IMR-90 (cell line): ENCODE measurements around the gene PGA5. TPM values are rescaled to one million over a fixed set of nuclear protein-coding genes. Genes with fewer than 3 reads are reported as not detected.

Experiments used
- ATAC-seq: fragments of 200-7000 bp; cut with Tn5 transposase; 2 replicates; pipeline ENCODE4 v1.9.1; 2020; ENCODE audit warnings: low read depth, mild to moderate bottlenecking, moderate library complexity
- BruUV-seq: library from RNA; stranded (reverse); fragments of 400-500 nt; replicated peaks from 2 replicates; lab custom pipeline; 2021; lab: Mats Ljungman, UMichigan
- CTCF ChIA-PET: fragments of 300-600 bp; formaldehyde crosslinking; extraction: SDS; loops from one replicate; lab custom pipeline; 2021; ENCODE audit warnings: antibody characterized with exemption; lab: Yijun Ruan, JAX
- POLR2A ChIA-PET: fragments of 300-600 bp; sonication (Branson Sonifier 250); formaldehyde crosslinking; loops from one replicate; lab custom pipeline; 2022; ENCODE audit warnings: antibody characterized with exemption; ENCODE audit not compliant: unreplicated experiment; lab: Charles Lee
- DNase-seq: peaks from one replicate; pipeline ENCODE4 v3.0.0; 2013
- H2AFZ ChIP-seq: replicated peaks from 2 replicates; pipeline ENCODE3; 2013; ENCODE audit warnings: low read length, mild to moderate bottlenecking; ENCODE audit not compliant: poor library complexity
- H2AK5ac ChIP-seq: 2 replicates; pipeline ENCODE4 v1.6.1; 2013; ENCODE audit warnings: low read depth, low read length, inconsistent platforms
- H2AK9ac ChIP-seq: replicated peaks from 2 replicates; pipeline ENCODE3; 2013; ENCODE audit warnings: mild to moderate bottlenecking, low read depth, low read length, moderate library complexity; ENCODE audit not compliant: poor library complexity
- H2BK120ac ChIP-seq: 2 replicates; pipeline ENCODE4 v1.6.1; 2013; ENCODE audit warnings: low read depth, low read length, inconsistent platforms
- H2BK15ac ChIP-seq: 3 replicates; pipeline ENCODE4 v1.6.1; 2013; ENCODE audit warnings: low read depth, low read length, inconsistent platforms
- H2BK20ac ChIP-seq: 2 replicates; pipeline ENCODE4 v1.6.1; 2013; ENCODE audit warnings: low read depth, mild to moderate bottlenecking, inconsistent platforms, low read length, moderate library complexity
- H2BK5ac ChIP-seq: 2 replicates; pipeline ENCODE4 v1.6.1; 2013; ENCODE audit warnings: mild to moderate bottlenecking, low read depth, low read length, inconsistent platforms; ENCODE audit not compliant: poor library complexity, severe bottlenecking
- H3K14ac ChIP-seq: replicated peaks from 2 replicates; pipeline ENCODE4 v1.6.1; 2013; ENCODE audit warnings: low read depth, low read length, inconsistent platforms
- H3K18ac ChIP-seq: 2 replicates; pipeline ENCODE4 v1.6.1; 2013; ENCODE audit warnings: low read depth, low read length, control low read depth
- H3K23ac ChIP-seq: 2 replicates; pipeline ENCODE4 v1.6.1; 2013; ENCODE audit warnings: low read depth, low read length, inconsistent platforms
- H3K27ac ChIP-seq: 2 replicates; pipeline ENCODE4 v1.5.1; 2013; ENCODE audit warnings: mild to moderate bottlenecking, control low read depth, low read length; ENCODE audit not compliant: insufficient read depth
- H3K27me3 ChIP-seq: 2 replicates; pipeline ENCODE4 v1.6.1; 2013; ENCODE audit warnings: low read length; ENCODE audit not compliant: control insufficient read depth, insufficient read depth
- H3K36me3 ChIP-seq: 2 replicates; pipeline ENCODE4 v1.6.1; 2013; ENCODE audit warnings: low read length, mixed read lengths; ENCODE audit not compliant: control insufficient read depth, insufficient read depth
- H3K4ac ChIP-seq: 2 replicates; pipeline ENCODE4 v1.6.1; 2013; ENCODE audit warnings: low read depth, low read length, inconsistent platforms
- H3K4me1 ChIP-seq: 2 replicates; pipeline ENCODE4 v1.6.1; 2013; ENCODE audit warnings: low read length, mixed read lengths; ENCODE audit not compliant: control insufficient read depth, insufficient read depth
- H3K4me2 ChIP-seq: 2 replicates; pipeline ENCODE4 v1.6.1; 2013; ENCODE audit warnings: low read depth, mild to moderate bottlenecking, control low read depth, low read length, moderate library complexity
- H3K4me3 ChIP-seq: 2 replicates; pipeline ENCODE4 v1.5.1; 2013; ENCODE audit warnings: low read depth, mild to moderate bottlenecking, control low read depth, low read length, moderate library complexity; ENCODE audit not compliant: insufficient read depth
- H3K56ac ChIP-seq: 2 replicates; pipeline ENCODE4 v1.6.1; 2013; ENCODE audit warnings: low read length, inconsistent platforms; ENCODE audit not compliant: insufficient read depth; ENCODE audit errors: extremely low read depth
- H3K79me1 ChIP-seq, 2 experiments: 2 replicates each; pipeline ENCODE4 v1.6.1; 2013; ENCODE audit warnings: low read length in 2 of 2, inconsistent platforms in 1 of 2, low read depth in 1 of 2
- H3K9ac ChIP-seq: 2 replicates; pipeline ENCODE4 v1.6.1; 2013; ENCODE audit warnings: low read depth, low read length, control low read depth
- H3K9me1 ChIP-seq: 2 replicates; pipeline ENCODE4 v1.6.1; 2013; ENCODE audit warnings: low read length, inconsistent platforms; ENCODE audit not compliant: insufficient read depth
- H3K9me3 ChIP-seq: 2 replicates; pipeline ENCODE4 v1.6.1; 2013; ENCODE audit warnings: low read length; ENCODE audit not compliant: control insufficient read depth, insufficient read depth
- H4K20me1 ChIP-seq: 2 replicates; pipeline ENCODE4 v1.6.1; 2013; ENCODE audit warnings: low read length, inconsistent platforms; ENCODE audit not compliant: insufficient read depth
- H4K5ac ChIP-seq: 2 replicates; pipeline ENCODE4 v1.6.1; 2013; ENCODE audit warnings: mild to moderate bottlenecking, low read depth, low read length, control low read depth
- H4K8ac ChIP-seq, 2 experiments: 2 replicates each; pipeline ENCODE4 v1.6.1; 2013; ENCODE audit warnings: low read depth in 2 of 2, low read length in 2 of 2, control low read depth in 1 of 2, inconsistent platforms in 1 of 2
- H4K91ac ChIP-seq: 2 replicates; pipeline ENCODE4 v1.6.1; 2013; ENCODE audit warnings: low read depth, low read length, inconsistent platforms; ENCODE audit not compliant: insufficient read depth
- BHLHE40 ChIP-seq: fragments of 150-350 bp; IDR thresholded peaks from 2 replicates; pipeline ENCODE4 v1.6.1; 2016; ENCODE audit warnings: mild to moderate bottlenecking, low read depth, low read length
- CHD1 ChIP-seq: IDR thresholded peaks from 2 replicates; pipeline ENCODE4 v1.6.1; 2012; ENCODE audit warnings: low read depth, low read length, improper control_type of control experiment
- FOS ChIP-seq: fragments of 150-350 bp; IDR thresholded peaks from 2 replicates; pipeline ENCODE4 v1.6.1; 2016; ENCODE audit warnings: low read depth, low read length
- MAZ ChIP-seq: IDR thresholded peaks from 2 replicates; pipeline ENCODE4 v1.6.1; 2012; ENCODE audit warnings: low read depth, mild to moderate bottlenecking, low read length, improper control_type of control experiment, moderate library complexity, borderline replicate concordance
- MXI1 ChIP-seq: IDR thresholded peaks from 2 replicates; pipeline ENCODE4 v1.6.1; 2012; ENCODE audit warnings: low read depth, mild to moderate bottlenecking, low read length, moderate library complexity, borderline replicate concordance
- NFE2L2 ChIP-seq: fragments of 150-350 bp; IDR thresholded peaks from 2 replicates; pipeline ENCODE4 v1.6.1; 2016; ENCODE audit warnings: low read depth, mild to moderate bottlenecking, low read length
- RAD21 ChIP-seq: IDR thresholded peaks from 2 replicates; pipeline ENCODE4 v1.6.1; 2012; ENCODE audit warnings: low read length, improper control_type of control experiment
- RFX5 ChIP-seq: IDR thresholded peaks from 2 replicates; pipeline ENCODE4 v1.8.0; 2012; ENCODE audit warnings: low read depth, mild to moderate bottlenecking, low read length, moderate library complexity
- USF2 ChIP-seq: fragments of 150-350 bp; IDR thresholded peaks from 2 replicates; pipeline ENCODE4 v1.6.1; 2017; ENCODE audit warnings: mild to moderate bottlenecking, antibody characterized with exemption, low read length, low read depth
- WGBS, 2 experiments: methylation state at CpG; one replicate each; pipeline versions ENCODE4 v1.1.5 to v1.1.7; 2013; ENCODE audit warnings: missing lambda C conversion rate in 2 of 2; ENCODE audit not compliant: insufficient read length in 1 of 2; ENCODE audit errors: extremely low coverage in 2 of 2; 5-methylcytosine and 5-hydroxymethylcytosine counted together
- dilution Hi-C: fragments of 300-500 bp; cut with HindIII; formaldehyde crosslinking; loops from one replicate; pipeline ENCODE4 v1.14.3; 2018; ENCODE audit warnings: low sequenced_read_pairs; ENCODE audit not compliant: unreplicated experiment
- in situ Hi-C: fragments of 300-500 bp; cut with MboI; formaldehyde crosslinking; loops from 3 replicates; pipeline ENCODE4 v1.14.3; 2019; ENCODE audit warnings: low sequenced_read_pairs, inconsistent platforms, mixed read lengths
- intact Hi-C: fragments of 100-400 bp; cut with micrococcal nuclease; formaldehyde crosslinking; loops from 2 replicates; pipeline ENCODE4 v1.10.0; 2022
- polyA plus RNA-seq, 3 experiments: library from polyadenylated mRNA; depleted of rRNA; stranded (reverse); fragments of >200 nt; gene quantifications; 2 replicates each; pipeline ENCODE4 v1.2.3, GENCODE V29; 2012; ENCODE audit warnings: low replicate concordance in 1 of 3
- total RNA-seq: library from RNA; depleted of rRNA; stranded (reverse); fragments of >200 nt; gene quantifications from 2 replicates; pipeline ENCODE4 v1.2.3, GENCODE V29; 2012
- TF ChIP-seq, protein P1 (sequence below): fragments of 150-350 bp; IDR thresholded peaks from 2 replicates; pipeline ENCODE4 v1.6.1; 2016; ENCODE audit warnings: low read depth, mild to moderate bottlenecking, low read length, moderate library complexity, borderline replicate concordance
- TF ChIP-seq, protein P2 (sequence below): conservative IDR thresholded peaks from 2 replicates; pipeline ENCODE4 v1.5.1; 2012; ENCODE audit warnings: mild to moderate bottlenecking, low read depth, low read length, improper control_type of control experiment

The PGA5 gene
- total and polyA plus RNA-seq, 2 of the 4 experiments (the other 2 are of a cell fraction): not detected

DNA sequence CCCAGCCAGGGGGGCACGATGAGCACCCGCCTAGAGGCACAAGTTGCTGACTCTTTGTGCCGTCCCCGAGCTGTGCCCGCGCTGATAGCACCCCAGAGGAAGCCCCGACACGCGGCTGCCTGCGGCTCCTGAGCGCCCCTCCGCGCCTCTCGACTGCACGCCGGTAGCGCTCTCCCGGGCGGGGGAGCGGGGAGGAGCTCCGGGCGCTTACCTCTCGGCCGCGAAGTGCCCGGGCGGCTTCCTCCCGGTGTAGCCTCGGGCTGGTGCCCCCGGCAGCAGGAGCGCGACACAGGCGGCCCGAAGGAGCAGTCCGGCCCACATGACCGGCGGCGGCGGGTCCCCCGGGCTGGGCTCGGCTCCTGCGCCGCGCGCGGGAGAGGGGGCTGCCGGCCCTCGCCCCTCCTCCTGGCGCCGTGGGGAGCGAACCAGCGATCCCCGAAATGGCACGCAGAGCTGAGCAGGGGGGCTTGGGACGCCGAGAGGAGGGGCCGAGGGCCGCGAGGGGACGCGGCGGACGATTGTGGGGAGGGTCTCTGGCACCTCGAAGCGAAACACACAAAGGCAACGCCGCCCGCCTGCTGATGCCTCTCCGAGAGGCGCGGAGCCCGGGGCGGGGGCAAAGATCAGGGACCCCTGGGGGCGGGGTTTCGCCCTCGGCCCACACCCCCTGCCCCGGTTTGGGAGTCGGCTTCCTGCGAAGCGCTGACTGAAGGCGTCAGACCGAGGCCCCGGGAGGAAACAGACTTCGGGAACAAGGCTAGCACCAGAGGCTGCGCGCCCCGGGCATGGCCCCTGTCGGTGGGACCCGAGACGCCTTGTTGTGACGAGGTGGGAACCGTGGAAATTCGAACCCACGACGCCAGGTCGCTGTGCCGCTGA lies 54.0 kb downstream of the PGA5 start, which contains the start of gene VWCE:
Gene VWCE (minus strand): TSS at position 600 of the 879 bp plus-strand sequence. CDS start 279 bp downstream, at position 321.
- H3K56ac ChIP-seq: no peak within 1 kb of the TSS
- peak within 1 kb of the TSS; percentile 98 for H2AK9ac ChIP-seq
- peaks cover 16% of the 10 kb centered on the region for H3K4me1 ChIP-seq
- peak within 1 kb of the TSS; percentile 49 for H4K91ac ChIP-seq
- peaks cover 12% of the 10 kb centered on the region for H3K36me3 ChIP-seq
- peak within 1 kb of the TSS; percentile 42 for H2BK120ac ChIP-seq
- H3K18ac ChIP-seq: peak within 1 kb of the TSS; percentile 48; the same call in 1 of the 2 replicates
- no peak within 1 kb of the TSS for H2BK15ac ChIP-seq
- peaks cover 13% of the 10 kb centered on the region; the same call in 1 of the 2 replicates for H4K20me1 ChIP-seq
- peak within 1 kb of the TSS; percentile 80 for H3K9ac ChIP-seq
- 9% methylated on average over 37 of the region's 97 CpGs; no CpG with 5 or more reads in 1 of the 2 experiments for WGBS, 2 experiments
- DNase-seq (peak; percentile 41), ATAC-seq (peak; percentile 71)
- H3K9me1 ChIP-seq: peaks cover 12% of the 10 kb centered on the region
- H2AK5ac ChIP-seq: peak within 1 kb of the TSS; percentile 51; the same call in 1 of the 2 replicates
- peak within 1 kb of the TSS; percentile 52 for H3K4ac ChIP-seq
- in situ Hi-C loops: no loop called here
- dilution Hi-C loops: no loop called here
- peak within 1 kb of the TSS in 1 of 2 experiments; percentile 80; a peak in 2 of 4 replicates for H4K8ac ChIP-seq
- intact Hi-C loops: loop anchor here (1.0 kb wide), 1 partner anchor 41 kb away; no protein-coding TSS in a partner anchor
- peaks cover 2% of the 10 kb centered on the region; the same call in 1 of the 2 replicates for H3K27me3 ChIP-seq
- H4K5ac ChIP-seq: peak within 1 kb of the TSS; percentile 21; the same call in 1 of the 2 replicates
- H3K79me1 ChIP-seq: peaks cover 0 to 11% of the 10 kb centered on the region in 2 experiments; a peak in 2 of 4 replicates
- peak within 1 kb of the TSS; percentile 23 for H3K27ac ChIP-seq
- BruUV-seq: no TSS peak
- no peaks in the 10 kb centered on the region for H3K9me3 ChIP-seq
- POLR2A ChIA-PET: no interaction called here
- no peak within 1 kb of the TSS for H2BK20ac ChIP-seq
- H3K4me2 ChIP-seq: peak within 1 kb of the TSS; percentile 96
- peak within 1 kb of the TSS; percentile 2 for H2BK5ac ChIP-seq
- CTCF ChIA-PET: interaction anchor here (1.0 to 2.7 kb wide), 4 partner anchors 36 to 68 kb away, joined by 3 to 7 read pairs (median 6); no protein-coding TSS in a partner anchor
- H3K4me3 ChIP-seq: peak within 1 kb of the TSS; percentile 48
- H2AFZ ChIP-seq: peak within 1 kb of the TSS; percentile 92
- H3K23ac ChIP-seq: peak within 1 kb of the TSS; percentile 67; the same call in 1 of the 2 replicates
- peak within 1 kb of the TSS; percentile 81 for H3K14ac ChIP-seq
- TF ChIP-seq, protein P1, sequence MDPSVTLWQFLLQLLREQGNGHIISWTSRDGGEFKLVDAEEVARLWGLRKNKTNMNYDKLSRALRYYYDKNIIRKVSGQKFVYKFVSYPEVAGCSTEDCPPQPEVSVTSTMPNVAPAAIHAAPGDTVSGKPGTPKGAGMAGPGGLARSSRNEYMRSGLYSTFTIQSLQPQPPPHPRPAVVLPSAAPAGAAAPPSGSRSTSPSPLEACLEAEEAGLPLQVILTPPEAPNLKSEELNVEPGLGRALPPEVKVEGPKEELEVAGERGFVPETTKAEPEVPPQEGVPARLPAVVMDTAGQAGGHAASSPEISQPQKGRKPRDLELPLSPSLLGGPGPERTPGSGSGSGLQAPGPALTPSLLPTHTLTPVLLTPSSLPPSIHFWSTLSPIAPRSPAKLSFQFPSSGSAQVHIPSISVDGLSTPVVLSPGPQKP: no peak
- TF ChIP-seq USF2 (no peak), RFX5 (no peak), NFE2L2 (no peak), CHD1 (no peak), MXI1 (peak; percentile 50; the same call in 1 of the 2 replicates), FOS (no peak), RAD21 (peak; percentile 28; the same call in 1 of the 2 replicates), MAZ (peak; percentile 64; the same call in 1 of the 2 replicates), BHLHE40 (no peak)
- TF ChIP-seq, protein P2, sequence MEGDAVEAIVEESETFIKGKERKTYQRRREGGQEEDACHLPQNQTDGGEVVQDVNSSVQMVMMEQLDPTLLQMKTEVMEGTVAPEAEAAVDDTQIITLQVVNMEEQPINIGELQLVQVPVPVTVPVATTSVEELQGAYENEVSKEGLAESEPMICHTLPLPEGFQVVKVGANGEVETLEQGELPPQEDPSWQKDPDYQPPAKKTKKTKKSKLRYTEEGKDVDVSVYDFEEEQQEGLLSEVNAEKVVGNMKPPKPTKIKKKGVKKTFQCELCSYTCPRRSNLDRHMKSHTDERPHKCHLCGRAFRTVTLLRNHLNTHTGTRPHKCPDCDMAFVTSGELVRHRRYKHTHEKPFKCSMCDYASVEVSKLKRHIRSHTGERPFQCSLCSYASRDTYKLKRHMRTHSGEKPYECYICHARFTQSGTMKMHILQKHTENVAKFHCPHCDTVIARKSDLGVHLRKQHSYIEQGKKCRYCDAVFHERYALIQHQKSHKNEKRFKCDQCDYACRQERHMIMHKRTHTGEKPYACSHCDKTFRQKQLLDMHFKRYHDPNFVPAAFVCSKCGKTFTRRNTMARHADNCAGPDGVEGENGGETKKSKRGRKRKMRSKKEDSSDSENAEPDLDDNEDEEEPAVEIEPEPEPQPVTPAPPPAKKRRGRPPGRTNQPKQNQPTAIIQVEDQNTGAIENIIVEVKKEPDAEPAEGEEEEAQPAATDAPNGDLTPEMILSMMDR: peak; percentile 40
